T-cell (primary cell): ENCODE data around the gene SMAD6. TPM values are rescaled to one million over a fixed set of nuclear protein-coding genes. Genes with fewer than 3 reads are reported as not detected.

Experiments
- ATAC-seq, 4 experiments: fragments of 200-7000 bp in 3 of 4; fragments of 150-1000 bp in 1 of 4; cut with Tn5 transposase; replicated peaks in 1 of 4; 1 replicate in 3 of 4; 2 replicates in 1 of 4; pipeline ENCODE4 v1.10.0; 2021; ENCODE audit warnings: moderate library complexity in 3 of 4, mild to moderate bottlenecking in 2 of 4, moderate number of reproducible peaks in 1 of 4
- CTCF ChIA-PET, 2 donors: fragments of 300-600 bp; sonication (Branson Sonifier 250); formaldehyde crosslinking; loops; one replicate each; lab custom pipeline; 2022; ENCODE audit warnings: antibody characterized with exemption in 2 of 2; lab: Charles Lee
- POLR2A ChIA-PET, 2 donors: fragments of 300-600 bp; sonication (Branson Sonifier 250); formaldehyde crosslinking; loops; one replicate each; lab custom pipeline; 2022; ENCODE audit warnings: antibody characterized with exemption in 2 of 2; lab: Charles Lee
- DNase-seq, 35 experiments: peaks; one replicate each; pipeline versions ENCODE4 v3.0.0 to v3.0.0-alpha.2; 2013 to 2023
- H3K27ac ChIP-seq: one replicate; pipeline ENCODE4 v1.5.1; 2013; ENCODE audit warnings: low read length
- H3K27me3 ChIP-seq, 2 experiments: replicated peaks in 1 of 2; 1 replicate in 1 of 2; 2 replicates in 1 of 2; pipeline versions ENCODE4 v1.6.1 to v1.7.0; 2013; ENCODE audit warnings: low read length in 1 of 2, mixed read lengths in 1 of 2; ENCODE audit not compliant: control insufficient read depth in 2 of 2, insufficient read depth in 2 of 2; ENCODE audit errors: extremely low read depth in 1 of 2
- H3K36me3 ChIP-seq, 2 donors: 1 replicate in 1 of 2; 2 replicates in 1 of 2; pipeline versions ENCODE4 v1.6.1 to v1.7.0; 2013; ENCODE audit warnings: low read length in 1 of 2; ENCODE audit not compliant: control insufficient read depth in 2 of 2, insufficient read depth in 1 of 2; ENCODE audit errors: extremely low read depth in 1 of 2
- H3K4me1 ChIP-seq, 2 experiments: 1 replicate in 1 of 2; 2 replicates in 1 of 2; pipeline versions ENCODE4 v1.6.1 to v1.7.0; 2013; ENCODE audit warnings: low read length in 2 of 2, mixed read lengths in 1 of 2; ENCODE audit not compliant: insufficient read depth in 2 of 2, control insufficient read depth in 1 of 2; ENCODE audit errors: extremely low read depth in 1 of 2
- H3K4me3 ChIP-seq, 2 donors: 1 replicate in 1 of 2; 2 replicates in 1 of 2; pipeline versions ENCODE4 v1.5.1 to v1.7.0; 2013; ENCODE audit warnings: mild to moderate bottlenecking in 2 of 2, low read length in 1 of 2, moderate library complexity in 1 of 2; ENCODE audit not compliant: control insufficient read depth in 1 of 2; ENCODE audit errors: extremely low read depth in 1 of 2
- H3K9me3 ChIP-seq: 2 replicates; pipeline ENCODE4 v1.7.0; 2013
- H3K27ac Mint-ChIP-seq, 2 donors: one replicate each; pipeline ENCODE4 v1.8.0; 2020 to 2021; ENCODE audit warnings: mild to moderate bottlenecking in 2 of 2, mixed read lengths in 2 of 2
- H3K27me3 Mint-ChIP-seq, 2 donors: one replicate each; pipeline ENCODE4 v1.8.0; 2021 to 2022; ENCODE audit warnings: mixed read lengths in 2 of 2
- H3K36me3 Mint-ChIP-seq: one replicate; pipeline ENCODE4 v1.8.0; 2021; ENCODE audit warnings: mixed read lengths
- H3K4me1 Mint-ChIP-seq, 3 donors: one replicate each; pipeline ENCODE4 v1.8.0; 2020 to 2022; ENCODE audit warnings: mixed read lengths in 3 of 3, mild to moderate bottlenecking in 1 of 3
- H3K4me3 Mint-ChIP-seq, 3 donors: one replicate each; pipeline ENCODE4 v1.8.0; 2020 to 2022; ENCODE audit warnings: mild to moderate bottlenecking in 3 of 3, mixed read lengths in 3 of 3, moderate library complexity in 3 of 3
- H3K9me3 Mint-ChIP-seq, 3 donors: one replicate each; pipeline ENCODE4 v1.8.0; 2020 to 2022; ENCODE audit warnings: mixed read lengths in 3 of 3
- WGBS: methylation state at CpG from one replicate; pipeline ENCODE4 v1.1.5; 2013; ENCODE audit warnings: missing lambda C conversion rate; ENCODE audit not compliant: insufficient coverage; 5-methylcytosine and 5-hydroxymethylcytosine counted together
- total RNA-seq, 35 experiments: library from RNA in 6 of 35; stranded (reverse) in 6 of 35; fragments of 120-200 nt in 1 of 35; gene quantifications; one replicate each; pipeline versions ENCODE4 v1.2.1 to v1.2.4 and lab custom pipeline; 2013 to 2026

Gene SMAD6
- total RNA-seq, 5 donors from 2014 or later (not counting 1 experiment from before 2014, with no cell fraction given), result 0.13 to 0.55 (median 0.33) TPM

GRCh38 chr15:66760097-66760967 is 58.3 kb downstream of the SMAD6 start:
- H3K4me3 ChIP-seq, result no peak overlapping the region
- no peak overlapping the region for H3K4me3 Mint-ChIP-seq
- no peaks in the 10 kb centered on the region for H3K9me3 ChIP-seq
- DNase-seq (no peak), ATAC-seq (no peak)
- peaks cover 0 to 59% of the 10 kb centered on the region in 2 experiments for H3K27me3 ChIP-seq
- 84% methylated on average over 8 of the region's 16 CpGs for WGBS
- H3K27ac ChIP-seq, result no peak overlapping the region
- CTCF ChIA-PET, result interaction anchor here in 1 of 2 donors (0.5 kb wide), 1 partner anchor 139 kb away, joined by 3 read pairs; no protein-coding TSS in a partner anchor
- no peaks in the 10 kb centered on the region for H3K36me3 ChIP-seq
- H3K4me1 Mint-ChIP-seq, result no peaks in the 10 kb centered on the region
- H3K27me3 Mint-ChIP-seq, result peaks cover 18 to 41% of the 10 kb centered on the region in 2 donors
- H3K27ac Mint-ChIP-seq, result no peak overlapping the region
- POLR2A ChIA-PET, result no interaction called here
- no peaks in the 10 kb centered on the region for H3K4me1 ChIP-seq
- H3K9me3 Mint-ChIP-seq, result peaks cover 0 to 2% (median under 1%) of the 10 kb centered on the region in 3 donors
- H3K36me3 Mint-ChIP-seq, result no peaks in the 10 kb centered on the region

- H3K36me3 Mint-ChIP-seq, result no peaks in the 10 kb centered on the region
- H3K27ac Mint-ChIP-seq, result no peak overlapping the region
- H3K9me3 Mint-ChIP-seq, result no peaks in the 10 kb centered on the region
- no peak overlapping the region for H3K4me3 Mint-ChIP-seq
- peaks cover 26 to 48% of the 10 kb centered on the region in 2 donors for H3K27me3 Mint-ChIP-seq
- peaks cover 0 to 2% (median 0%) of the 10 kb centered on the region in 3 donors for H3K4me1 Mint-ChIP-seq
- DNase-seq, result no peak
- no peaks in the 10 kb centered on the region for H3K36me3 ChIP-seq
- no peak overlapping the region for H3K27ac ChIP-seq
- WGBS, result 53% methylated on average over 11 of the region's 16 CpGs
- no peak overlapping the region for H3K4me3 ChIP-seq
- ChIA-PET CTCF (no interaction called here), POLR2A (no interaction called here)
- ATAC-seq, result no peak
- H3K9me3 ChIP-seq, result no peaks in the 10 kb centered on the region
- peaks cover 0 to 61% of the 10 kb centered on the region in 2 experiments for H3K27me3 ChIP-seq
- H3K4me1 ChIP-seq, result no peaks in the 10 kb centered on the region
Measured at GRCh38 chr15:66760968-66761725, 59.1 kb downstream of the SMAD6 start.

GRCh38 chr15:66761726-66762595 is 59.9 kb downstream of the SMAD6 start:
- ChIA-PET CTCF (no interaction called here), POLR2A (no interaction called here)
- ATAC-seq, result no peak
- DNase-seq, result no peak
- 74% methylated on average over 10 of the region's 17 CpGs for WGBS
- no peak overlapping the region for H3K4me3 Mint-ChIP-seq
- H3K27ac Mint-ChIP-seq, result no peak overlapping the region
- no peaks in the 10 kb centered on the region for H3K36me3 ChIP-seq
- H3K9me3 ChIP-seq, result no peaks in the 10 kb centered on the region
- peaks cover 0 to 58% of the 10 kb centered on the region in 2 experiments for H3K27me3 ChIP-seq
- H3K36me3 Mint-ChIP-seq, result no peaks in the 10 kb centered on the region
- peaks cover 26 to 56% of the 10 kb centered on the region in 2 donors for H3K27me3 Mint-ChIP-seq
- no peak overlapping the region for H3K27ac ChIP-seq
- H3K4me1 ChIP-seq, result no peaks in the 10 kb centered on the region
- no peaks in the 10 kb centered on the region for H3K9me3 Mint-ChIP-seq
- no peak overlapping the region for H3K4me3 ChIP-seq
- peaks cover 0 to 2% (median 0%) of the 10 kb centered on the region in 3 donors for H3K4me1 Mint-ChIP-seq

- peaks cover 26 to 59% of the 10 kb centered on the region in 2 donors for H3K27me3 Mint-ChIP-seq
- Histone ChIP-seq H3K4me3 (no peak overlapping the region), H3K27ac (no peak overlapping the region), H3K4me1 (no peaks in the 10 kb centered on the region), H3K36me3 (no peaks in the 10 kb centered on the region), H3K27me3 (peaks cover 0 to 48% of the 10 kb centered on the region in 2 experiments), H3K9me3 (no peaks in the 10 kb centered on the region)
- no peaks in the 10 kb centered on the region for H3K36me3 Mint-ChIP-seq
- ATAC-seq (no peak), DNase-seq (no peak)
- POLR2A ChIA-PET, result no interaction called here
- H3K4me3 Mint-ChIP-seq, result no peak overlapping the region
- H3K27ac Mint-ChIP-seq, result no peak overlapping the region
- H3K4me1 Mint-ChIP-seq, result peaks cover 0 to 2% (median 0%) of the 10 kb centered on the region in 3 donors
- WGBS, result 35% methylated on average over 19 of the region's 23 CpGs
- CTCF ChIA-PET, result no interaction called here
- no peaks in the 10 kb centered on the region for H3K9me3 Mint-ChIP-seq
Measured at GRCh38 chr15:66763186-66764071, 61.4 kb downstream of the SMAD6 start.

GRCh38 chr15:66764072-66764786 is 62.2 kb downstream of the SMAD6 start:
- POLR2A ChIA-PET, result no interaction called here
- ATAC-seq (no peak), DNase-seq (no peak)
- Mint-ChIP-seq H3K4me1 (peaks cover 0 to 2% (median 0%) of the 10 kb centered on the region in 3 donors), H3K9me3 (no peaks in the 10 kb centered on the region), H3K27ac (no peak overlapping the region), H3K36me3 (no peaks in the 10 kb centered on the region), H3K27me3 (peaks cover 26 to 59% of the 10 kb centered on the region in 2 donors), H3K4me3 (no peak overlapping the region)
- no peaks in the 10 kb centered on the region for H3K36me3 ChIP-seq
- no peaks in the 10 kb centered on the region for H3K4me1 ChIP-seq
- 77% methylated on average over 4 of the region's 12 CpGs for WGBS
- CTCF ChIA-PET, result no interaction called here
- no peak overlapping the region for H3K27ac ChIP-seq
- H3K27me3 ChIP-seq, result peaks cover 0 to 54% of the 10 kb centered on the region in 2 experiments
- H3K4me3 ChIP-seq, result no peak overlapping the region
- no peaks in the 10 kb centered on the region for H3K9me3 ChIP-seq
